ENCODE data around the gene NAV1. TPM values are rescaled to one million over a fixed set of nuclear protein-coding genes. Genes with fewer than 3 reads are reported as not detected.

Gene NAV1
- total RNA-seq, 1 experiment from 2014 or later = 45.3 TPM

DNA sequence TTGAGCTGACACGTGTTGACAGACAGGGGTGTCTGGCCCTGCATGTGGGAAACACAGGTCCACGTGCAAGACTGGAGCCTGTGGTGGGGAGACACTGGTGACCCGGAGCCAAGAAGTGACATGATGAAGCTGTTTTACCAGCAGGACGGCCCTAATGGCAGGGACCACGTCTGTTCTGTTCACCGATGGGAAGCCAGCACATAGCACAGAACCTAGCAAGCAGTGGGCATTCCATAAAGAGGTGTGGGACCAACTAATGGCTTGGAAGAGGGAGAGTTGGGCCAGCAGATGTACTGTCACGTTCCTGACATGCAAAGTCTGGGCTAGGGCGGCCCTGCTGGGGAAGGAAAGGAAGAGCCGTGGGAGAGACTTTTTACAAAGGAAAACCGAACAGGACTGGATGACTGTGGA is 15.3 kb downstream of the NAV1 start:
- POLR2A ChIA-PET (ENCODE audit: unreplicated experiment) = no interaction called here
- CTCF ChIA-PET = no interaction called here
- intact Hi-C loops (cut with micrococcal nuclease; ENCODE audit: unreplicated experiment) = loop anchor here (10.0 kb wide), 1 partner anchor 421 kb away; no protein-coding TSS in a partner anchor

DNA sequence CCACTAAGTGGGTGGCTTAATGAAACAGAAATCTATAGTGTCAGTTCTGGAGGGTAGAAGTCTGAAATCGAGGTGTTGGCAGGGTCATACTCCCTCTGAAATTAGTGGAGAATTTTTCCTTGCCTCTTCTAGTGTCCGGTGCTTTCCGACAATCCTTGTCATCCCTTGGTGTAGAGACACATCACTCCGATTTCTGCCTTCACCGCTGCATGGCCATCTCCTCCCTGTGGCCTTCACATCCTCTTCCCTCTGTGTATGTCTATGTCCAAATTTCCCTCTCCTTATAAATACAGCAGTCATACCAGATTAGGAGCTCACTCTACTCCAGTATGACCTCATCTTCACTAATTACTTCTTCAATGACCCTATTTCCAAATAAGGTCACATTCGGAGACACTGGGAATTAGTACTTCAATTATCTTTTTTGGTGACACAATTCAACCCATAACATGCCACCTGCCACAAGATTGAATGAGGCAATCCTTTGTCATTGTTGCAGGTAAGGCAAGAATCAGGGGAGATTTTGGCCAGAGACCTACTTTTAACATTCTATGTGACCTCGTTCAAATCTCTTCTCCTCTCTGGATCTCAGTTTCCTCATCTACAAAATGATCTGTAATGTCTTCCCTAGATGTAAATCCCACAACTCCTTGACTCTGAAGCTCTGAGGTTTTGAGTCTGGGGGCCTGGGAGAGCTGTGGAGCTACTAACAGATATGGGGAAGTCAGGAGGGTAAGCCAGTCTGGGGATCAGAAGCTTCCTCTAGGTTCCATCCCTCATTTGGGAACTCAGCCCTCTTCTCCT is 16.1 kb downstream of the NAV1 start:
- ChIA-PET CTCF (interaction anchor here (0.5 kb wide), 1 partner anchor 368 kb away, joined by 5 read pairs; no protein-coding TSS in a partner anchor), POLR2A (ENCODE audit: unreplicated experiment) (no interaction called here)
- no peak for TF ChIP-seq EZH2 (IDR thresholded peaks at IDR 0.05; ENCODE audit: low read depth)
- TF ChIP-seq, protein P1, sequence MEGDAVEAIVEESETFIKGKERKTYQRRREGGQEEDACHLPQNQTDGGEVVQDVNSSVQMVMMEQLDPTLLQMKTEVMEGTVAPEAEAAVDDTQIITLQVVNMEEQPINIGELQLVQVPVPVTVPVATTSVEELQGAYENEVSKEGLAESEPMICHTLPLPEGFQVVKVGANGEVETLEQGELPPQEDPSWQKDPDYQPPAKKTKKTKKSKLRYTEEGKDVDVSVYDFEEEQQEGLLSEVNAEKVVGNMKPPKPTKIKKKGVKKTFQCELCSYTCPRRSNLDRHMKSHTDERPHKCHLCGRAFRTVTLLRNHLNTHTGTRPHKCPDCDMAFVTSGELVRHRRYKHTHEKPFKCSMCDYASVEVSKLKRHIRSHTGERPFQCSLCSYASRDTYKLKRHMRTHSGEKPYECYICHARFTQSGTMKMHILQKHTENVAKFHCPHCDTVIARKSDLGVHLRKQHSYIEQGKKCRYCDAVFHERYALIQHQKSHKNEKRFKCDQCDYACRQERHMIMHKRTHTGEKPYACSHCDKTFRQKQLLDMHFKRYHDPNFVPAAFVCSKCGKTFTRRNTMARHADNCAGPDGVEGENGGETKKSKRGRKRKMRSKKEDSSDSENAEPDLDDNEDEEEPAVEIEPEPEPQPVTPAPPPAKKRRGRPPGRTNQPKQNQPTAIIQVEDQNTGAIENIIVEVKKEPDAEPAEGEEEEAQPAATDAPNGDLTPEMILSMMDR (conservative IDR thresholded peaks at IDR 0.05) = no peak
- no peaks in the 10 kb centered on the region for H3K36me3 ChIP-seq (ENCODE audit: low read depth)
- H4K20me1 ChIP-seq (ENCODE audit: insufficient read depth) = no peaks in the 10 kb centered on the region
- no peaks in the 10 kb centered on the region for H3K27me3 ChIP-seq (ENCODE audit: insufficient read depth, low read depth)
- DNase-seq = no peak
- H3F3A ChIP-seq (ENCODE audit: insufficient read depth, low read depth) = peaks cover 9% of the 10 kb centered on the region; the same call in 1 of the 2 replicates
- H3K9me2 ChIP-seq (ENCODE audit: insufficient read depth) = no peaks in the 10 kb centered on the region
- H3K4me3 ChIP-seq = no peak overlapping the region
- intact Hi-C loops (cut with micrococcal nuclease; ENCODE audit: unreplicated experiment) = loop anchor here (10.0 kb wide), 1 partner anchor 420 kb away; no protein-coding TSS in a partner anchor
- H3K27ac ChIP-seq = no peak overlapping the region
- H3K79me2 ChIP-seq (ENCODE audit: low read depth) = 0 out of 2 replicates have a peak, but pooled peaks cover 4% of the 10 kb centered on the region
- H3K4me1 ChIP-seq (replicated peaks; ENCODE audit: insufficient read depth) = peaks cover 18% of the 10 kb centered on the region
- no peaks in the 10 kb centered on the region for H3K9me3 ChIP-seq (ENCODE audit: insufficient read depth, low read depth)
- H2AFZ ChIP-seq = no peak overlapping the region
- no TSS peak for BruUV-seq (replicated peaks)
- H3K4me2 ChIP-seq = no peak overlapping the region

More for the DNA sequence above, 15.3 kb downstream of the NAV1 start:
- TF ChIP-seq, protein P1 (conservative IDR thresholded peaks at IDR 0.05) = no peak
- TF ChIP-seq EZH2 (IDR thresholded peaks at IDR 0.05; ENCODE audit: low read depth) = no peak
- Histone ChIP-seq H3F3A (ENCODE audit: insufficient read depth, low read depth) (peaks cover 9% of the 10 kb centered on the region; the same call in 1 of the 2 replicates), H3K79me2 (ENCODE audit: low read depth) (0 out of 2 replicates have a peak, but pooled peaks cover 4% of the 10 kb centered on the region), H3K9me3 (ENCODE audit: insufficient read depth, low read depth) (no peaks in the 10 kb centered on the region), H3K36me3 (ENCODE audit: low read depth) (no peaks in the 10 kb centered on the region), H4K20me1 (ENCODE audit: insufficient read depth) (no peaks in the 10 kb centered on the region), H3K4me2 (no peak overlapping the region), H3K27me3 (ENCODE audit: insufficient read depth, low read depth) (no peaks in the 10 kb centered on the region), H3K9me2 (ENCODE audit: insufficient read depth) (no peaks in the 10 kb centered on the region), H3K4me3 (no peak overlapping the region), H3K4me1 (replicated peaks; ENCODE audit: insufficient read depth) (peaks cover 18% of the 10 kb centered on the region), H2AFZ (no peak overlapping the region), H3K27ac (no peak overlapping the region)
- no peak for DNase-seq
- no TSS peak for BruUV-seq (replicated peaks)

DNA sequence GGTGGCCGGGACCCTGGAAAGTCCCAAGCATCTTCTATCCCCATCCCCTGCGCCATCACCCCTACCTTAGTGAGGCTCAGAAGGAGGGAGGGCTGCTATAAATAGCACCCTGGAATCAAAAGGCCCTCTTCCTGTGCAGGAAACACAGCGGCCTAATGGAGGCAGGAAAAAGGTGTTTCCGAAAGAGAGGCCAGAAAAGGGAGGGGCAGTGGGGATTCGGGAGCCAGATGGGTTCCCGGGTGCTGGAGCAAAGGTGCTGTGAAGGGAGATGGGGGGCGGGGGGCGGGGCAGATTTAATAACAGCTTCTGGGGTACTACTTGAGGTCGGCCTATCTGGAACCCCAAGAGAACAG is 16.6 kb downstream of the NAV1 start:
- TF ChIP-seq, protein P1 (conservative IDR thresholded peaks at IDR 0.05) = no peak
- no peak for TF ChIP-seq EZH2 (IDR thresholded peaks at IDR 0.05; ENCODE audit: low read depth)
- no peak for DNase-seq
- no peak overlapping the region for H2AFZ ChIP-seq
- ChIA-PET POLR2A (ENCODE audit: unreplicated experiment) (no interaction called here), CTCF (interaction anchor here (0.5 to 0.7 kb wide), 2 partner anchors 368 to 1548 kb away, joined by 4 to 5 read pairs; no protein-coding TSS in a partner anchor)
- no peaks in the 10 kb centered on the region for H4K20me1 ChIP-seq (ENCODE audit: insufficient read depth)
- H3K9me3 ChIP-seq (ENCODE audit: insufficient read depth, low read depth) = no peaks in the 10 kb centered on the region
- intact Hi-C loops (cut with micrococcal nuclease; ENCODE audit: unreplicated experiment) = loop anchor here (10.0 kb wide), 1 partner anchor 419 kb away; no protein-coding TSS in a partner anchor
- peaks cover 18% of the 10 kb centered on the region for H3K4me1 ChIP-seq (replicated peaks; ENCODE audit: insufficient read depth)
- no peak overlapping the region for H3K4me3 ChIP-seq
- no TSS peak for BruUV-seq (replicated peaks)
- H3K36me3 ChIP-seq (ENCODE audit: low read depth) = no peaks in the 10 kb centered on the region
- H3K27ac ChIP-seq = no peak overlapping the region
- H3K27me3 ChIP-seq (ENCODE audit: insufficient read depth, low read depth) = no peaks in the 10 kb centered on the region
- H3K4me2 ChIP-seq = no peak overlapping the region
- peaks cover 9% of the 10 kb centered on the region; the same call in 1 of the 2 replicates for H3F3A ChIP-seq (ENCODE audit: insufficient read depth, low read depth)
- H3K9me2 ChIP-seq (ENCODE audit: insufficient read depth) = no peaks in the 10 kb centered on the region
- 0 out of 2 replicates have a peak, but pooled peaks cover 4% of the 10 kb centered on the region for H3K79me2 ChIP-seq (ENCODE audit: low read depth)
